H1 (cell line): ENCODE data around the gene SGK2. TPM values are rescaled to one million over a fixed set of nuclear protein-coding genes. Genes with fewer than 3 reads are reported as not detected.

ENCODE experiments used
- CBX5 ChIP-seq: fragments of 300-800, 300-1000 bp; sonication (generic); IDR thresholded peaks from 2 replicates; pipeline ENCODE4 v1.7.1; 2016; ENCODE audit warnings: antibody characterized with exemption, low read length, low read depth
- FOSL1 ChIP-seq: IDR thresholded peaks from 2 replicates; pipeline ENCODE4 v1.6.1; 2011; ENCODE audit warnings: mild to moderate bottlenecking, low read depth, low read length, moderate library complexity; ENCODE audit not compliant: insufficient read depth
- KDM4A ChIP-seq: IDR thresholded peaks from one replicate; pipeline ENCODE4 v1.7.1; 2012; ENCODE audit warnings: low read depth, mild to moderate bottlenecking, moderate library complexity, low read length, inconsistent platforms; ENCODE audit not compliant: severe bottlenecking
- polyA plus RNA-seq, 7 experiments: library from polyadenylated mRNA; depleted of rRNA in 3 of 7; stranded (reverse) in 5 of 7; unstranded in 2 of 7; fragments of >200 nt in 5 of 7; fragments of 200-250 nt in 2 of 7; gene quantifications; 1 replicate in 5 of 7; 2 replicates in 1 of 7; 4 replicates in 1 of 7; pipeline versions ENCODE4 v1.2.1 to v1.2.3, GENCODE V29; 2011 to 2013; ENCODE audit warnings: missing spikeins in 2 of 7, mixed read lengths in 2 of 7
- total RNA-seq: library from RNA; stranded (reverse); fragmentation: NEBNext Ultra II Directional; extraction: Animal tissue kit (Norgen Biotek cat#: 25700); gene quantifications from 2 replicates; pipeline ENCODE4 v1.2.1, GENCODE V29; 2021

The SGK2 gene
- total and polyA plus RNA-seq, 2 of the 8 experiments (the other 6 are each of a cell fraction or from before 2014, with no cell fraction given), result 0.21 TPM; not detected in 1

- TF ChIP-seq KDM4A (no peak), FOSL1 (no peak), CBX5 (no peak)
Observed at GRCh38 chr20:43520074-43520630, 38.7 kb upstream of the SGK2 start (continued).
